HG03135 (cell line): ENCODE measurements around the gene CSNK1D.

Experiments used
- ATAC-seq: cut with Tn5 transposase; IDR thresholded peaks from one replicate; pipeline ENCODE4 v1.9.1; 2021; ENCODE audit warnings: mild to moderate bottlenecking, moderate library complexity; ENCODE audit not compliant: unreplicated experiment

CSNK1D gene

DNA sequence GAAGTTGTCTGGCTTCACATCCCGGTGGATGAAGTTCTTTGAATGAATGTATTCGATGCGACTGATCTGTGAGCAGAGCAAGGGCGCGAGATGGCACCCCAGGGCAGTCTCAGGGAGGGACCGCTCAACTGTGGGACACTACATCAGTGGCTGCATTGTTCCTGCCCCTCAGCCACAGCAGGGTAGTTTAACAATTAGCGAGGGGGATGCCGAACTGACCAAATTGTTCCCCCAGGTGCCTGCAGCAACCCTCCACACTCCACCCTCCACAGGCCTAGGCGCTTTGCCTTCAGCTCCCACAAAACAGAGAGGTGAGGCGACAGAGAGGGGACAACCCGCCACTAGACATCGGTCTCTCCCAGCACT is 20.3 kb downstream of the CSNK1D start:
- ATAC-seq = no peak

DNA sequence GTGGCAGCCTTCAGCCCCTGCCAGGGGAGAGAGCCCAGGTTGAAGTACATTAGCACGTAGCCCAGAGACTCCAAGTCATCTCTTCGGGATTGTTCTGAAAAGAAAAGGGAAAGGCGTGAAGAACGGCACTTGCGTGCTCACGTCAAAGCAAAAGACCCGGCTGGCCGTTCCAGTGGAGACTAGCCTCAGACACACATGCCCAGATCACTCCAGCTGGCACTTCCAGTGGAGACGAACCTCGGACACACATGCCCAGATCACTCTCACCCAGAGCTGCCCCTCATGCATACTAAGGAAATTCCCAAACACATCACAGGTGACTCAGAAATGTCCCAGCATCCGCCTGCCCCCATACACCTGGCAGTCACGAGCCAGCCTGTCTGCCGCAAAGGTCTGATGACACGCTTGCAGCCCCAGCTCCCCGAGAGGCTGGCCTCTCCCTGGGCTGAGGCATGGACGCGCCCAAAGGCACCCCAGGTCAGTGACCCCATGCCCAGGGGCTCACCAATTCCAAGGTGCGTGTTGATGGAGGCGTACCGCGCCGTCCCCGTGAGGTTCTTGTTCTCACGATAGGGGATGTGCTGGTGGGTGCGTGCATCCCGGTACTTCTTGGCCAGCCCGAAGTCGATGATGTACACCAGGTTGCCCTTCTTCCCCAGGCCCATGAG is 20.9 kb downstream of the CSNK1D start:
- no peak for ATAC-seq

DNA sequence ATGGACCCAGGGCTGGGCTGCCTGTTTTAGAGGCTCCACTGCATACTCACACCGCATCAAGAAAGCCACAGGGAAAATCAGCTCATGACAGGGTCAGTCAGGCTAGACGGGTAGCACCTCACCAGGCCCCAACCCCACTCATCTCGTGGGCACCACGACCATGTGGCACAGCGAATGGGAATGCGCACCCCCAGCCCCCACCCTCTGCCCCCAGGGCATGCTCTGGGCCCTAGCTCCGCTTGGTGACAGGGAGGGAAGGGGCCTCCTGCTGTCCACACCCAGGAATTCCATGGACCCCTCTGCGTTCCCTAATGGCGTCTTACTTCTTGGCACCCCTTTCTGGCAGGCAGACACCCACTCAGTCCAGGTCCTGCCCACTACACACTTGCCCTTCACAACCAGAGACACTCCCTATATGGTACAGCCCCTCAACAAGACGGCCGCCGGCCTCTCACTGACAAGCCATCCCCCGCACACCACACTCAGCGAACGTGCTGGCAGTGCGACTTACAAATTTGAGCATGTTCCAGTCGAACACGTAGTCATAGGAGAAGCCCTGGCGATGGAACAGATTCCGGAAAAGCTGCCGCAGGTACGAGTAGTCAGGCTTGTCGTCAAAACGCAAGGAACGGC is 22.5 kb downstream of the CSNK1D start:
- ATAC-seq = no peak

DNA sequence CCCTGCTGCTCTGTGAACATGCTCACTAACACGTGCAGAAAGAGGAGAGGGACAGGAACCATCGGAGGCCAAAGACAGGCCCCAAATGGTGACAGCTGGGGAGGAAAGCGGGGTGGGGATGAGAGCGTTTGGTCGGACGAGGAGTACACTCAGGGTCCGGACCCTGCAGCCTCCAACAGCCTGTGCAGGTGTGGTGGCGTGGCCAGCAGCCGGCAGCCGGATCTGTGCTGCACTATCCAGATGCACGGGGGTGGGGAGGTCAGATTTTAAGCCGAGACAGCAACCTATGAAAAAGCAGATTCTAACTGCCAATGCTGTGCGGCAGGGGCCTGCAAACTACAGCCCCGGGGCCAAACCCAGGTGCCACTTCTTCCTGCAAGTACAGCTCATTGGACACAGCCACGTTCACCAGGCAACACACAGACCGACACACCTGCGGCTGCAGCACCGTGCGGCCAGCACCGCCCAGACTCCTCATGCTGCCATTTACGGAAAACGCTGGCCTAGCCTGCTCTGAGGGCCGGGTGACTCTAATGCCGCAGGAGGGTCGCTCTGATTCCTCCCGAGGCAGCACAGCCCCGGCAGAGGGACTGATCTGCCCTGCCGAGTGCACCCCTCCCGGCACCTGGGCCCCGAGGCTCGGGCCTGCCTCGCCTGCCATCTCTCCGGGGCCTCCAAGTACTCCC is 23.5 kb downstream of the CSNK1D start:
- ATAC-seq = no peak

DNA sequence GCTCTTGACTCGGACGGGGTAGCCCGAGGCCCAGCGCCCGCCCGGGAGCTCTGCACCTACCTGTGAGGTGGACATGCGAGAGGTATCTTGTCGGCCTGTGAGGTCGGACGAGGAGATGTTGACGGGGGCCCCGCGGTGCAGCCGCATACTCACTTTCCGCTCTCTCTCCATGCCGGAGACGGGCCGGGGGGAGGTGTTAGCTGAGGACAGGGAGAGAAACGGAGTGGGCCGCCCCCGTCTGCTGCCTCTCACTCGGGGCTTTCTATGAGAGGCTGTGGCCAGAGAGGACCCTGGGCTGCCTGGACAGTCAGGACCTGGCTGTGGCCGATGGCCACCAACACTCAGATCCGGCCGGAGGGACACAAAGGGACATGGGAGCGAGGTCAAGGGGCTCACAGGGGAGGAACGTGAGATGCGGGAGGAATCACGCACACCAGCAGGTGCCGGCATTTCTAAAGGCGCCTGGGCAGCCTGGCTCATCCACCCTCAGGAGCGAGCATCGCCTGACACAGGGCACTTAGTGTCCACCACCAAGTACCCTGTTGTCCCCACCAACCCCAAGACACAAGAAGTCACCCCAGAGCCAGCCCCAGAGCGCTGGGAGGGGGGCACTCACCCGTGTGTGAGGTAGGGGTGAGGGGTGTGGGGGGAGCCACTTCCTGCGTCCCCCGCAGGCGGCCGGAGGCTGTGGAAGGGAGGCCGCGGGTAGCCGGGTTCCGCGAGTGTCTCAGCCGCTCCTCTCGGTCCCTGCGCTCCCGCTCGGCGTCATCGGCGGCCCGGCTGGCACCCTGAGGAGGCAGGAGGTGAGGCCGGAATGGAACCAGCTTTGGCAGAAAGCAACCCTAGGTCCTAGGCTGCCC is 24.5 kb downstream of the CSNK1D start:
- ATAC-seq = no peak

DNA sequence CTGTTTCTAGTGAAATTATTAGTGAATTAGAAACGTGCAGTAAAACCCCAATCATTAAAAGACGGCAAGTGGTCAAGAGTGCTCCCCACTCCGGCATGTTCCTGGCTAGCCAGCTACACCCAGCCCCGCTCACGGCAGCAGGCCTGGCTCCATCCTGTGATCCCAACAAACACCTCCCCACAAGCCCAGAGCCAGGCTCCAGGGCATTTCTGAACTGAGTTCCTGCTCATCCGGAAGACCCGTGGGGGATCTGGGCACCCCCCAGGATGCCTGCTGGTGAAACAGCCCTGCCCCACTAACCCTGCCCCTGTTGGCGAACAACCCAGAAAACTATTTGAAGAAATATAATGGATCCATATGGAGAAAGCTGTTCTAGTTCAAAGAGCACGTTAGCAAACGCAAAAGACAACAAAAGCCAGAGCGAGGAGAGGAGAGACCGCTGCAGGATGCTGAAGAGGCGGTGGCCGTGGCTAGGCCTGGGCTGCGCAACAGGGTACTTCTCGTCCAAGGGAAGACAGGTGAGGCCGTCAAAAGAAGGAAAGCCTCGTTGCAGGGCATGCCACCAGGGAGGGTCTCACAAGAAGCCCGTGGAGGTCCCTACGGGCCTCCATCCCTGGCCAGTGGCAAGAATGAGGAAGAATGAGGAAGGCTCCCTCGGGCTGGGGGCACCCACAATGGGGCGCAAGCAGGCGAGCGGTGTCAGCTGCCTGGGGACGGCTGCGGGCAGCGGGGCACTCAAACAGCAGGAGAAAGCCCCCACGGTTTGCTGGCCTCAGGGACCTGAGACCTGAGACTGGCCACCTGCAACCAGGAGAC is 25.4 kb downstream of the CSNK1D start:
- no peak for ATAC-seq

DNA sequence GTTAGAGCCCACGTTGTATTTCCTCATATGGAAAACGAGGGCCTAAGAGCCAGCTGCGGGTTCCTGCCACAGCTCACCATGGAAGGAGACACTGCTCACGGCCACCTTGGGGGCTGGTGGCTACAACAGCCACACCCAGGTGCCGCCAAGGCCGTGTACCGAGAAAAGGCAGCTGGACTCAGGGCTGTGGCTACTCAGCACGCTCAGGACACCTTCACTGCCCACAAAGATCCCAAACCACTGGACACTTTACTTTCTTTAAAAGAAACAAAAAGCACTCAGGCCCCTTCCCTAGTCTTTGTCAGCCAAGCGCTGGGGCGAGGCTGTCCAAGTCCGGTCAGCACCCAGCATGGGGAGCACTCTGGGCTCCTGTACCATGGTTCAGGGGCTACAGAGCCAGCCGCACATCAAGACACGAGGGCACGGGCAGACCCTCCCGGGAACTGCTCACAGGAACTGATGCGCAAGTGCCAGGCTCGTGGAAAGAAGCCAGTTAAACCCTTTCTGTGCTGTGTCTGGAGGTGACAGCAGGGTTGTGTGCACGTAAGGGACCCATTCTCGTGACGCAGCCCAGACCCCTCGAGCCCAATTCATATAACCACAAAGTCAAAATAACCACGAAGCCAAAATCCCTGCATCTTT is 26.2 kb downstream of the CSNK1D start:
- ATAC-seq = no peak

DNA sequence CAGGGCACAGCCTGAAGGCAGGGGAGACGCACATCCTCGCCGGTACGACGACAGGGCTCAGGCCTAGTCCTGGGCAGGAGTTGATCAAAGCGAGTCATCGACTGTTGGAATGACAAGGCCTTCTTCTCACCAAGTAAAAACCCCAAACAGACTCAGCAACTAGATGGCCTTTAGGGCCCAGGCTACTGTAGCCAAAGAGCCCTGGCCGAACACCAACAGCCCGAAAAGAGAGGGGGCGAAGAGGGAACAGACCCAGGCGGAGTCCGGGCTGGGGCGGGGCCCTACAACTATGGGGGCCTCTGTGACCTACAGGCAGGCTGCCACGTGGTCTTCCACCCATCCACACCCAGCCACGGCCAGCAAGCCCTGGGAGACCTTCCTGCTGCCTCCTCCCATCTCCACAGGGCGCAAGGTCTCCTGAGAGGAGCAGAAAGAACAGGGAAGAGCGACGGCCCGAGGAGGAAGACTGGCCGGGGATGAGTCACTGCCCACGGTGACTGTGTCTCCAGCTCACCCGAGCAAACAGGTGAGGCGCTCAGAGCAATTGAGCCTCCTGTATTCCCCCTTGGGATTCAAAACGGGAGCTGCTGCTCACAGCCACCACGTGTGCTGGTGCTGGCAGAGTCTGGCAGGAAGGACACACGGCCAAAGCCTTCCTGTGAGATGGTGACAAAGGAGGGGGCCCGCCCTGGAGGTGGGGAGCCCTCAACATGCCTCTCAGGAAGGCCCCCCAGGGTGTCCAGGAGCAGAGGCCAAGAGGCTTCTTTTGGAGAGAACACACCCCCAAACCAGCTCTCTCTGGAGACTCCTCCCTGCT is 26.9 kb downstream of the CSNK1D start:
- ATAC-seq = no peak

DNA sequence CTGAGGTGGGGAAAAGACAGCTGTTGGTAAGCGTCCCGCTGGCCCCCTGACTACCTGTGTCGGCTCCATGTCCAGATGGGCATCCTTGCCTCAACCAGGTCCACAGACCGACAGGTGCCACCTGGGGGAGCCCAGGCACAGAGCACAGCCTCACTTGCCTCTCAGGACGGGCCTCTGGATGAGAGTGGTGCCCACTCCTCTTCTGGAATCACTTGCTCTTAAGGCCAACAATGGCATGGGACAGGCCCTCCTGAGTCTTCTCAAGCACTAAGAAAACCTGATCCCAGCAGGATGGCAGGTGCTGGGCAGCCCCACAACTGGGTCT is 27.5 kb downstream of the CSNK1D start:
- no peak for ATAC-seq

DNA sequence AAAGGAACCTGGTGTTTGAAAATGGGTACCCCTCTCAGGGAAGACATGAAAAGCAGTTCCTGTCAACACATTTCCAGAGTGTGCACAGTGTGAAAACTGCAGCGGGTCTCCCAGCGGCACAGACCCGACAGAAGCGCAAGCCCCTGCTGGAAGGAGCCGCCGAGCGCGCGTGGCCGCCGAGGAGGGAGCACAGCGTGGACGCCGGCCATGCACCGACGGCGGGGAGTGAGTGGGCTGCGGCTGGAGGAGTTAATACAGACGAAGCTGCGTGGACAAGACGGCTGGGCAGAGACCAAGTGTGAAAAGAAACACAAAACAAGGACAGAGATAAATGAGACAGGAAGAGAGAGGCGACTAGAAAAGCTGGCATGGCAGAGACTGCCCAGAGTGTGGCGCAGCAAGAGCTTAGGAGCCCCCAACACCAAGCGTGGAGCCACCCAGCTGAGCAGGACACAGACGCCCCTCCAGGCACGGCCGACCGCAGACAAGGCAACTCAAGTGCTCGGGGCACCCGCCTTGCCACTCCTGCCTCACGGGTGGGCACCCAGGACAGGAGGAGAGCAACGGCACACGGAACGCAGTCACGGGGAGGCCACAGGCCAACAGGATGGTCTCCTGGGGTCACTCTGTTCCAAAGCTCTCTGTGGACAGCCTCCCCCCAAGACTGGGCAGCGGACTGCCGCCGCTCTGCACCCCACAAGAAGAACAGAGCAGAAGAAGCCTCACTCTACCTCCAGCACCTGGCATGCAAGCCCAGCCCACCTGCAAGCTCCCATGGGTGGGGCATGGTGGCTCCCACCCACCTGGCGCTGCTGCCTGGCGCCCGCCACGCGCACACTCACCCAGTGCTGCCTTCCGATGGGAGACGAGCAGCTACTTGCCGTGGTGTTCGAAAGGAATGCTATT is 28.1 kb downstream of the CSNK1D start:
- ATAC-seq = no peak

DNA sequence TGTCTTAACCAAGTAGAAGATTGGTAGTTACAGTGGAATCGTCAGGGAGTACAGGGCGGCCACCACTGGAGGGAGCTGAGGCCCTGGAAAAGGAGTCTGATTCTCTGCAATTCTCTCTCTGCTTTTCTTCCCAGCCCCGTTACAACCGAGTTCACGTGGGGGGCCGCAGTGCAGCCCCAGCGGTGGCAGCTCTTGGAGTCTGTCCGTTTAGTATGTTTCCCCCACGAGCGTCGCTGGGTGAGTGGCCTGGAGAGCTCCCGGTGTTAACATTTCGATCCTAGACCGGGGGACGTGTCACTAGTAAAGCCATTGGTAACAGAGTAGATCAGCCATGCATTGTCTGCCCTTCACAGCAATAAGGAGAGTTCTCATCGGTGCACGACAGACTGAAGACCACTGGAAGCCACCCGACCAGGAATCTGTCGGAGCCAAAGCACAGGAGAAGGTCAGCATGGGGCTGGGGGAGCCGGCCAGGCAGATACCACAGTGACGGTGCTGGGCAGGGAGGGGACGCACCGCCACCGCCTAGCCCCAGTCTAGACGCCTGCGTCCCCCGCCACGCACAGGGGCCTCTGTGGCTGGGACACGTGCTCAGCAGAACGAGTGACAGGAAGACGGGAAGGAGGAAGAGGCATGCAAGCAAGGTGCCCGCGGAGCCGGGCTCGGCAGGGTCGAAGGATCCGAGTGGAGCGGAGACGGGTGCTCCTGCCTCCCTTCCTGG is 28.9 kb downstream of the CSNK1D start:
- no peak for ATAC-seq

DNA sequence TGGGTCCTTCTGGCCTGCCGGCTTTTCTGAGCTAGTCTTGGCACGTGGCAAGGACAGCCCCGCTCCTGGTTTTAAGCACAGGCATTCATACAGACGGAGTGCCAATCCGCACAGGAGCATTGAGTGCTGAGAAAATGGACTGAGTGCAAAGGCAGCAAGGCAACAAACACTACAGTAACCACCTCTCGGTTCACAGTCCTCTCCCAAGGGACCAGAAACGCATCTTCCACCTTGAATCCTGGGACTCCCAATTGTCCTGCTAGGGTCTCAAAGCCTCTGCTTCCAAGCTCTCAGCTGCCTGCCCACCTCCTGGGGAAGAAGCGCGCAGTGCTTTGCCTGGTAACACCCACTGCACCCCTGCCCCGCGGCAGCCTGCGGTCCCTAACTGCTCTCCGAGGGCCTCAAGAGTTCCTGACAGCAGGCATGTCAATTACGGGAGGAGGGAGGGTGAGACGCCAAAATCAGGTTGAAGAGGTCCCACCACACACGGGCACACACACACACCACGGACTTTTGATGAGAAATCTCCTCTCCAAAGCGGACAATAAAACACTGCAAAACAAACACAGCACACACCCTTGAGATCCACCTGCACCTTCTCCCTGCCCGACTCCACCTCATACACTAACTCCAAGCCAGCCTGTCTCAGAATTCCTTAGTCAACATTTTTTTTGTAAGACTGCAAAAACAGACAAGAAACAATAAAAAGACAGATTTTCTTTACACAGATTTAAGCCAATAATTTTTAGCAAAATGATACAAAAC is 29.7 kb downstream of the CSNK1D start:
- no peak for ATAC-seq

DNA sequence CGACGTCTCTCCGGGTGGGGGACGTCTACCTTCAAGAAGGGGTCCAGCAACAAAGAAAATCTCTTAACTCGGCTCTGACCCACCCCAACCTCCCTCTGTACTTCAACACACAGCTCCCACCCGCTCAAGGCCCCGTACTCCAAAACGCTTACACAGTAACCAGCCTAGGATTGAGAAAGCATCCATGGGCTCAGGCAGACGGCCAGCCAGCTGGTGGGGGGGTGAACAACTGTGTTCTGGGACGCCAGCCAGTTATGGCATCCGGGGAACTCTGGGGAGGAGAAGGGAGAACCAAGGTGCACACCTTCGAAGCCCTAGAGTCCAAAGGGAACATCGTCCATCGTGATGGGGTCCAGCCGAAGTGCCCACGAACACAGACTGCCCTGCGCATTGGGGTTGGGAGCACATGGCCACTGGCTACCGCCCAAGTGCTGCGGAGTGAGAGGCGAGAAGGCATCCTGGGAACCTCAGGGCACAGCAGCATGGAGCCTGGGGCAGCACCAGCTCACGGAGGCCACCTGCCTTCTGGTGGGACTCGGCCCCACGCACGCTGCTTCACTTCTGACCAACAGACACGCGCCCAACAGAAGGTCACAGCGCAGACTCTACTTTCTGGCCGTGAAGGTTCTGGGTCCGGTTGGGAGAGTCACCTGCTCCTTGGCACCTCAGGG is 30.4 kb downstream of the CSNK1D start:
- no peak for ATAC-seq

DNA sequence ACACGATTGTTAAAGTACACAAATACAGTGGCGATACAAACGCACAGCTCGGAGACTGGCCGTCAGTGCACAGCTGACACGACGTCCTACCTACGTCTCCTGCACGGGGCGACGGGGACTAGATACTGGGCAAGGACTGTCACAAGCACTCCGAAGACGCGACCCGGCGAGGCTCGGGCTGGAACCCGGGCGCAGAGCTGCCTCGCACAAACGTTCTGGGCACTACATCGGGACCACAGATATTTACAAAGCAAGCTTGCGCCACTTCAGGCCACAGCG is 30.9 kb downstream of the CSNK1D start:
- ATAC-seq = no peak

DNA sequence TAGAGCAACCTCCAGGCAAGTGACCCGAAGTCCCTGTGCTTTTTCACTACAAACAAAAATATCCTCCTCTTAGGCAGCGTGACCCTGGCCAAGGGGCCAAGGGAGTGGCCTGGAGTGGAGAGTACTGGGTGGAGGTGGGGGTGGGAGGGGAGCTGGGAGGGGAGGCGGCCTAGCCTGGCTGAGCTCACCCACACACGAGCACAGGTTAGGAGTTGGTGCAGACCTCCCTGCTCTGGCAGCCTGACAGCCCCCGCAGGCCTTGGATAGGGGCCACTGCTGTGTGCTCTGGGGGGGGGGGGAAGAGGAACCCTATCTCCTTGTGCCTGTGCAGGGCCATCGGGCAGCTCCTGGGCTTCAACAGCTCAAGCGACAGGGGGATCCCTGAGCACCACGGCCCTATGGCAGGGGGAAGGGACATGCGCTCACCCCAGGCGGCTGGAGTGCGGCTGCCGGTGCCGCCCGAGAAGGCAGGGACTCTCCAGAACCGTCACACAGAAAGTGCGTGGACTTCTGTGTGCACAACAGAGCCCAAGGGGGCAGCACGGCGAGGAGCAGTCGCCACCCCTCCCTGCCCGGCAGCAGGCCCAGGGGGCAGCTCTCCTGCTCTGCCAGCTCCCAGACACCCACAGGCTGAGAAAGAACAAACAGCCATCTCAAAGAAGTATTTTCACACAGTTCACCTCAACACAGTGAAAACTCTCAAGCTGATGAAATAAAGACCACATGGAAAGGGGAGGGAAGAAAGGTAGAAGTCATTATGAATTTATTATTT is 31.4 kb downstream of the CSNK1D start:
- no peak for ATAC-seq
